Measurements from ENCODE around the gene GRIK1.
"Not testable (repeated sequence)": the region's sequence is repeated elsewhere in the genome, so short reads cannot be mapped to it uniquely, and the experiment has no call there.

GRIK1 gene

GRCh38 chr21:29638761-29639327, 301.0 kb downstream of the GRIK1 start:
- no peak for DNase-seq

DNA sequence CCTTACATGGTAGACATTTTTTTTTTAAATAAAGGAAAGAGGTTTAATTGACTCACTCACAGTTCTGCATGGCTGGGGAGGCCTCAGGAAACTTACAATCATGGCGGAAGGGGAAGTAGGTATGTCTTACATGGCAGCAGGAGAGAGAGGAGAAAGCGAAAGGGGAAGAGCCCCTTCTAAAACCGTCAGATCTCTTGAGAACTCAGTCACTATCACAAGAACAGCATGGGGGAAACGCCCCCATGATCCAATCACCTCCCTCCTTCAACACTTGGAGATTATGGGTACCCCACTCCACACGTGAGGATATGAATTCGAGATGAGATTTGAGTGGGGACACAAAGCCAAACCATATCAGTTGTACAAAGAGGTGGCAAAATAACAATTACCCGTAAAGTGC, 301.7 kb downstream of the GRIK1 start:
- no peak for DNase-seq

GRCh38 chr21:29637553-29637952, 302.2 kb downstream of the GRIK1 start:
- DNase-seq = no peak

- no peak for DNase-seq
Measured at GRCh38 chr21:29637134-29637533, 302.7 kb downstream of the GRIK1 start.

DNA sequence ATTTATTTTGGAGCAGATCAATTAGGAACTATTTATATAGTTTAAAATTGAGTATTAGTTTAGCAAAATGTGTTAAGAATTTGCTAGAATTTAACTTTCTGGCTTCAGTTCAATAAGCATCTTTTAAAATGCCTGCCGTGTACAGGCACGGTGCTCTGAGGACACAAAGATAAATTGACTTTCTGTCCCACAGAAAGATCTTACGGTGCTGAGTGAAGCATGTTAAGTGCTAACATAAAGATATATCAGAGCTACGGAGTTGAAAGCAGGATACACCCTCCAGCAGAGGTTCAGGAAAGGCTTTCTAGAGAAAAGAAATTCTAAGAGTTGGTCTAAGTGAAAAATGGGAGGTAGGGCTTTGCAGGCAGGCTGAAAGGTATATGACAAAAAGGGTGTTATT, 305.4 kb downstream of the GRIK1 start:
- DNase-seq = no peak

DNA sequence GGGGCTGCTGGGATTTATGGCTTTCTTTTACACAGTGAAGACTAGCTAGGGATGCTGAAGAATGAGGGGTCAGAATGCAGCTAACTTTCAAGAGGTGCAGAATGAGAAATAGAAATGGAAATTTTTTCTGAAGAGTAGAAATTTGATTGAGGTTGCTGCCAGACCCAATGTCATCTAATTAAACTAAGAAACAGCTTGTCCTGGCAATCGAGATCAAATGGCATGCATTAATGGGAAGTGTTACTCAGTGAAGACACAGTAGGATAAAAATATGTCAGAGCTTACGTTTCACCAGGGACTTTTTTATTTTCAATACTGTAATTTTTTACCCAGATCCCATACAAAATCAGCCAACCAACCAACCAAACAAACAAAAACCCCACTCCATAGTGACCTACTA, 306.0 kb downstream of the GRIK1 start:
- DNase-seq = no peak

DNA sequence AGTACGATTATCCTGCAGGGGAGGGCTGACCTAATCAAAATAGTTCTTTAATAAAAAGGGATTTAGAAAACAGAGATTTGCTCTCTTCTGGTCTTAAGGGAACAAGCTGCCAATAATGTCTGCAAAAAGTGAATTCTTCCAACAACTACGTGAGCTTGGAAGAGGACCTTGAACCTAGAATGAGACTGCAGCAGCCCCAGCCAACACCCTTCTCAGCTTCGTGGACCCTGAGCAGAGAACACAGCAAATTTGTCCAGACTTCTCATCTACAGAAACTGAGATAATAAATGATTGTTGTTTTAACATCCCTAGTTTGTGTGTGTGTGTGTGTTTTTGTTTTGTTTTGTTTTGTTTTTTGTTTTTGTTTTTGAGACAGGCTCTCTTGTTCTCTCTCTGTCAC, 309.4 kb downstream of the GRIK1 start:
- no peak for DNase-seq

GRCh38 chr21:29627905-29628304, 311.9 kb downstream of the GRIK1 start:
- no peak for DNase-seq

GRCh38 chr21:29626801-29627470, 312.9 kb downstream of the GRIK1 start:
- no peak for DNase-seq

DNA sequence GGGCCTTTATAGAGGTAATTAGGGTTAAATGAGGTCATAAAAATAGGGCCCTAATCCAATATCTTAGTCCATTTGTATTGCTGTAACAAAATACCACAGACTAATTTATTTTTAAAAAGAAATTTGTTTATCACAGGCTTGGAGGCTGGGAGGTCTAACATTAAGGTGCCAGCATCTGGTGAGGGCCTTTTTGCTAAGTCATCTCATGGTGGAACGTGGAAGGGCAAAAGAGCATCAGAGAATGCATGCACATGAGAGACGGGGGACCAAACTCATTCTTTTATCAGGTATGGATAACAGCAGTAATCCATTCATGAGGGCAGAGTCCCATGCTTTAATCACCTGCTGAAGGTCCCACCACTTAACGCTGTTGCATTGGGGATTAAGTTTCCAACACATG, 313.8 kb downstream of the GRIK1 start:
- DNase-seq = no peak

DNA sequence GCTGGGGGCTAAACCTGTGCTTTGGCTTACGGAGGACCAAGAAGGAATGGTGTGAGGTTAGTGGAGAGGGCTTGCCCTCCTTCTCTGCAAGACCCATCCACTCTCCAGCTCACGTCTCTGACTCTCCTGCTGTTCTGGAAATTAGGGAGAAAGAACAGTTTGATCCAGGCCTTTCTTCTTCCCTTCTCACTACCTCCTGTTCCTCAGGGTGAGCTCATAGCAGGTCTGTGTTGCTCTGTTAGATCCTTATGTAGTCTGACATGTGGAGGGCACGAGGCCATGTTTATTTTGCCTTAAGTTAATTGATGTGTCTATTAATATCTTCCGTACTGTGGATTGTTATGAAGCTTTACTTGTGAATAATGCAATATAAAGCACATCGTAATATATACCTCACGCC, 315.0 kb downstream of the GRIK1 start:
- DNase-seq = no peak

DNA sequence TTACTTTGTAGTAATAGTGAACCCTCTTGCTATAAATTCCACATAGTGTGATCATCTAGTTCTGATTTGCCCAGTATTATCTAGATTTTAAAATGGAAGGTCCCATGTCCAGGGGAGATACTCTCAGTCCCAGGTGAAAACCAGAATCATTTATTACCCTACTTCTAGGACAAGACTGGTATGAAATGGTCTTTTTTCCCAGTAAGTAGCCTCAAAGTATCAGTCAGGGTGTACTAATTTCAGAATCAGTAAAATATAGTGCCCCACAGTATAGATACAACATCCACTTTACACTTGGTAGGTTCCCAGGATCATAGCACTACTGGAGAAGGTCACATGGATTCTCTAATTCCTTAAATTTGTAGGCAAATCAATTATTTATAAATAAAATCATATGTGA, 318.3 kb downstream of the GRIK1 start:
- DNase-seq = no peak

GRCh38 chr21:29616209-29616751, 323.5 kb downstream of the GRIK1 start:
- DNase-seq = no peak

DNA sequence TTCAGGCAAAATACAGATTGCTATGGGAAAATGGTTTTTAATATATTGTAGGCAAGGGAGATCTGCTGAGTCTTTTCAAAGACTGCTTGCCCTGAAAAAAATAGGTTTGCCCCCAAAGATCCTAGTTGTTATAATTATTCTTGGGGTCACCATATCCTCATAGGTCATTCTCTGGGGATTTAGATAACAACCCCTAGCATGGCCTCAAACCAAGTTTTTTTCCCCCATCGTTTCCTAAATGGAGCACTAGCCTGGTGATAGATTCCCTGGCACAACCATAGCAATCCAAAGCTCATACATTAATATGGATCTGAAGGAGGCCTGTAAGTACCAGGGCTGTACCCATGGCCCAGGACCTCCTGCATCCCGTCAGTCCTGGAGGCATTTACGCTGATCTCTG, 325.9 kb downstream of the GRIK1 start:
- no peak for DNase-seq

GRCh38 chr21:29613021-29613420, 326.8 kb downstream of the GRIK1 start:
- no peak for DNase-seq

DNA sequence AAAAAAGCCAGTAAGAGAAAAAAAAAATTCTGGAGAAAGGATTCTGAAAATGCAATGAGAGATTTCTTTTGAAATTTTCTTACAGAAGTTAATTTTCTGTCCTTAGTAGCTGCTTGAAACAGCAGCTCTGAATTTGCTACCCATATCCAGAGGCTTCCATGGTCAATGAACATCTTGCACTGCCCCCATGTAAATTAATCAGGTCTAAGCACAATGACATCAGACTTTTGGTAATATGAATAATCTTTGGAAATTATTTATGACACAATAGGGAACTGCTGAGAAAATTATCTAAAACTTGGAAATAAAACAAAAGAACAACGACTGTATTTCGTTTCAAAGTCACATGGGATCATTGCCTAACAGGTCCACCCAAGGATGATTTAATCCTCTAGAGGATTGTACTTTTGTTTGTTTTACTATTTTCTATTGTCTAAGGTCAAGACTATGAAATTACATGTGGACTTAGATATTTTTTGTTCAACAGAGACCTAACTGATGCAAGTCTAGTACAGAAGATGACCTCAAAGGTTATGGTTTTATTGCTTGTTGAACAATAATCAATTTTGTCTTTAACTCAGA, 328.9 kb downstream of the GRIK1 start:
- no peak for DNase-seq

GRCh38 chr21:29606613-29607012, 333.2 kb downstream of the GRIK1 start:
- no peak for DNase-seq

DNA sequence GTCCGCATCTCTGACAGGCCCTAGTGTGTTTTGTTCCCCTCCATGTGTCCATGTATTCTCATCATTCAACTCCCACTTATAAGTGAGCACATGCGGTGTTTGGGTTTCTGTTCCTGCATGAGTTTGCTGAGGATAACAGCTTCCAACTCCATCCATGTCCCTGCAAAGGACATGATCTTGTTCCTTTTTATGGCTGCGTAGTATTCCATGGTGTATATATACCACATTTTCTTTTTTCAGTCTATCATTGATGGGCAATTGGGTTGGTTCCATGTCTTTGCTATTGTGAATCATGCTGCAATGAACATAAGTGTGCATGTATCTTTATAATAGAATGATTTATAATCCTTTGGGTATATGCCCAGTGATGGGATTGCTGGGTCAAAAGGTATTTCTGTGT, 334.6 kb downstream of the GRIK1 start:
- not testable (repeated sequence) for DNase-seq

DNA sequence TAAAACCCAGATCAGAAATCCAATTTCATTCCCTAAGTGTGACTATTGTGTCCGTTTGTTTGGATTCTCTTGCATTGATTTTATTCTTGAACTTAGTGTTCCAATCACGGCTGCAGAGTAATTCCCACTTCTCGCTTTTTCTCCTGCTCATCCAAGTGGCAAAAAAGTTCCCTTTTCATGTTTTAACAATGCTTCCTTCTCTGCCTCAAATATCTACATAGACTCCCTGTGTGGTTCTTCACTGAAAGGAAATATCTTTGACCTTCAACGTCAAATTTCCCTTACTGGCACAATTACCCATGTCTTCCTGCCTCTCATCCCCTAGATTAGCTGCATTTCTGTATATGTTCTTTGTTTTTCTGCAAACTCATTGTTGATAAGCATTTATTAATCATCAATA, 335.7 kb downstream of the GRIK1 start:
- no peak for DNase-seq

GRCh38 chr21:29601047-29601446, 338.7 kb downstream of the GRIK1 start:
- DNase-seq = no peak

- no peak for DNase-seq
Measured at GRCh38 chr21:29586696-29587095, 353.1 kb downstream of the GRIK1 start.

DNA sequence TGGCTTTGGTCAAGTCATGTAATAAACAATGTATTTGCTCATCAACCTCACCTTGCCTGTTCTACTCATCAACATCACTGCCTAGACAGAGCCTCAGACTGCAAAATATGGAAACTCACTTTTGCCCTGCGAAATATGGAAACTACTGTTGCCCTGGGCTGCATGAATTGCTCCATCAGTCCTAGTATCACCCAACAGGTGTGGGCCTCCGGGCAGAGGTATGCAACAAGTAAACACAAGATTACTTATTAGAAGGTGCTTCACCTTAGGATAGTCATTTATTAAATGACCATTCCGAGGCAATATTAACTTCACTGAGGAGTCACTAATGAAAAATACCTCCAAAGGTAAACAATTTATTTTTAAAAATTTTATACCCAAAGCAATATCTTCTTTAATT, 354.3 kb downstream of the GRIK1 start:
- no peak for DNase-seq

DNA sequence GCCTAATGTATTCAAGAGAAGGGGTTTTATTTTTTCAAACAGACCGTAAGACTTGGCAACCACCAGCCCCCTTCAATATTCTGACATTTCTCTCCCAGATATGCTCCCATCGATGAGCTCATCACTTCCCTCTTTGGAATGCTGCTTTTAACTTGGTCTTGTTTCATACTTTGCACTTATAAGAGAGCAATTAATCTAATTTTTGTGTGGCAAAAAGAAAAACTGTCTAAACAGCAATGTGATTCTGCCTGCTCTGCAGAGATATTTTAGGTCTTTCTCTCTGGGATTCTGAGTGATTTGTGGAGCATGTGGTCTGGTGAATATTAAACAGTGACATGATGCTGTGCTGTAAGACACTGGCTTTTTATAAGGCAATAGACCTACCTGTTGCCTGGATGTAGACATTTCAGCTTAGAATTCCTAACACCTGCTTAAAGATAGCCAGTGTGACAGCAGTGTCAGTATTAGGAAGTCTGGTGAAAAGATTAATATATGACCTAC, 356.3 kb downstream of the GRIK1 start:
- DNase-seq = no peak

DNA sequence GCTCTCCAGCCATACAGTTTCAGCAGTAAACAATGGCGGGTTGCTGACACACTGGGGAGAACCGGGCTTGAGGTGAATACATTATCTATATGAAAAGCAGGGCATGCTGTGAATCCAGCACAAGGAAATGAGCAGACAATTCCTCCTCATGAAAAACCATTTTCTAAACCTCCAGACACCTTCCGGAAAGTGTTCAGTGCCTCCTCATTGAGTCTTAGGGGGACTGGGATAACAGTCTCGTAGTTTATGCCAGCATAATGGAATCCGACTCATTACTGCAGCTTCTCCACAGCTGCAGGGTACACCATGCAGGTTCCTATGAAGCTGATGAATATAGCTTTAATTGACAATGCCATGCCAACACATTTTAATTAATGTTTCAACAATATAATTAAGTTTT, 356.9 kb downstream of the GRIK1 start:
- no peak for DNase-seq
